Measurements from ENCODE around the gene DNMT3A.
A peak's percentile ranks its signal among the peaks of the same experiment; 100 is the strongest.
"Not testable (repeated sequence)": the region's sequence is repeated elsewhere in the genome, so short reads cannot be mapped to it uniquely, and the experiment has no call there.

Gene DNMT3A

GRCh38 chr2:25280051-25280687 lies 61.6 kb downstream of the DNMT3A start:
- DNase-seq, result no peak

- DNase-seq, result peak; percentile 77
Measured at GRCh38 chr2:25279091-25279651, 62.6 kb downstream of the DNMT3A start.

GRCh38 chr2:25276569-25277465 lies 64.9 kb downstream of the DNMT3A start:
- DNase-seq, result peak; percentile 78

- DNase-seq, result no peak
Measured at GRCh38 chr2:25275575-25275965, 66.2 kb downstream of the DNMT3A start.

- DNase-seq, result peak; percentile 75
Measured at GRCh38 chr2:25274868-25275574, 66.7 kb downstream of the DNMT3A start.

- DNase-seq, result no peak
Measured at GRCh38 chr2:25273985-25274535, 67.7 kb downstream of the DNMT3A start.

- DNase-seq, result not testable (repeated sequence)
Measured at GRCh38 chr2:25272705-25273104, 69.0 kb downstream of the DNMT3A start.

GRCh38 chr2:25270061-25270460 lies 71.7 kb downstream of the DNMT3A start:
- DNase-seq, result no peak

- DNase-seq, result no peak
Measured at GRCh38 chr2:25269233-25269632, 72.5 kb downstream of the DNMT3A start.

- DNase-seq, result no peak
Measured at GRCh38 chr2:25268139-25268538, 73.6 kb downstream of the DNMT3A start.

- no peak for DNase-seq
Measured at GRCh38 chr2:25266399-25266798, 75.3 kb downstream of the DNMT3A start.

GRCh38 chr2:25265802-25266201 lies 75.9 kb downstream of the DNMT3A start:
- DNase-seq, result peak; percentile 54

GRCh38 chr2:25265001-25265400 lies 76.7 kb downstream of the DNMT3A start:
- no peak for DNase-seq

GRCh38 chr2:25262288-25262687 lies 79.4 kb downstream of the DNMT3A start:
- DNase-seq, result no peak

GRCh38 chr2:25259737-25260124 lies 82.0 kb downstream of the DNMT3A start:
- DNase-seq, result no peak

- no peak for DNase-seq
Measured at GRCh38 chr2:25258847-25259736, 82.6 kb downstream of the DNMT3A start.

GRCh38 chr2:25257931-25258846 lies 83.5 kb downstream of the DNMT3A start:
- DNase-seq, result no peak

GRCh38 chr2:25257032-25257552 lies 84.6 kb downstream of the DNMT3A start:
- no peak for DNase-seq

- no peak for DNase-seq
Measured at GRCh38 chr2:25256488-25256875, 85.2 kb downstream of the DNMT3A start.

GRCh38 chr2:25255745-25256487 lies 85.8 kb downstream of the DNMT3A start:
- no peak for DNase-seq

Data from CD4-positive, alpha-beta T cell treated with Interleukin-15 for 1 hour (primary cell).